ENCODE results near the gene MEOX1. TPM values are rescaled to one million over a fixed set of nuclear protein-coding genes. Genes with fewer than 3 reads are reported as not detected.
"Not testable (repeated sequence)": the region's sequence is repeated elsewhere in the genome, so short reads cannot be mapped to it uniquely, and the experiment has no call there.

MEOX1 gene
- total RNA-seq, 1 experiment from 2014 or later: not detected

- Histone ChIP-seq H2AFZ (ENCODE audit: low read length) (no peak overlapping the region), H3K9me3 (ENCODE audit: low read length) (no peaks in the 10 kb centered on the region), H3K9ac (ENCODE audit: low read length) (no peak overlapping the region), H3K4me1 (ENCODE audit: low read length) (no peaks in the 10 kb centered on the region), H3K27ac (ENCODE audit: low read length) (no peak overlapping the region), H4K20me1 (ENCODE audit: insufficient read depth, low read depth, low read length) (no peaks in the 10 kb centered on the region), H3K27me3 (ENCODE audit: low read length) (no peaks in the 10 kb centered on the region), H3K36me3 (ENCODE audit: insufficient read depth, low read length) (no peaks in the 10 kb centered on the region), H3K9me2 (replicated peaks; ENCODE audit: insufficient read depth, low read length) (no peaks in the 10 kb centered on the region), H3K4me2 (ENCODE audit: low read depth, low read length, poor library complexity, severe bottlenecking) (no peak overlapping the region), H3K4me3 (ENCODE audit: low read length) (no peak overlapping the region), H3K79me2 (ENCODE audit: low read length) (no peaks in the 10 kb centered on the region)
- no peak for DNase-seq
Measured at GRCh38 chr17:43690624-43691316, 29.0 kb upstream of the MEOX1 start.

DNA sequence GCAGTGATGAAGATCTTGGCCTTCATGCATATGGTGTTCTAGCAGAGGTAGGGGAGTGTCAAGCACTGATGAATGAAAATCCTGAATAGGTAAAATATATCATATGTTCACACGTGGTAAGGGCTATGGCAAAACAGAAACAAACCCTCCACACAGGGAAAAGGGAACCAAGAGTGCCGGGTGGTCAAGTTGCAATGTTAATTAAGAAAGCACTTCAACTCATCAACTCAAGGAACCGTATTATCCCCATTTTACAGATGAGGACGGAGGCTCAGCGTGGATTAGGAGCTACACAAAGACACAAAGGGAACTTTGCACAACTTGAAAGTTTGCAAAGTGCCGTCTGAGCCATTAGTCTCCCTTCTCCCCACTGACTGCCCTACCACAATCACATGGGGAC is 28.1 kb upstream of the MEOX1 start:
- H3K79me2 ChIP-seq (ENCODE audit: low read length): no peaks in the 10 kb centered on the region
- no peaks in the 10 kb centered on the region for H3K4me1 ChIP-seq (ENCODE audit: low read length)
- H3K4me3 ChIP-seq (ENCODE audit: low read length): no peak overlapping the region
- no peaks in the 10 kb centered on the region for H3K36me3 ChIP-seq (ENCODE audit: insufficient read depth, low read length)
- no peak overlapping the region for H3K27ac ChIP-seq (ENCODE audit: low read length)
- H3K27me3 ChIP-seq (ENCODE audit: low read length): no peaks in the 10 kb centered on the region
- H3K9ac ChIP-seq (ENCODE audit: low read length): no peak overlapping the region
- no peaks in the 10 kb centered on the region for H4K20me1 ChIP-seq (ENCODE audit: insufficient read depth, low read depth, low read length)
- H3K4me2 ChIP-seq (ENCODE audit: low read depth, low read length, poor library complexity, severe bottlenecking): no peak overlapping the region
- no peaks in the 10 kb centered on the region for H3K9me3 ChIP-seq (ENCODE audit: low read length)
- no peak for DNase-seq
- H2AFZ ChIP-seq (ENCODE audit: low read length): no peak overlapping the region
- no peaks in the 10 kb centered on the region for H3K9me2 ChIP-seq (replicated peaks; ENCODE audit: insufficient read depth, low read length)

DNA sequence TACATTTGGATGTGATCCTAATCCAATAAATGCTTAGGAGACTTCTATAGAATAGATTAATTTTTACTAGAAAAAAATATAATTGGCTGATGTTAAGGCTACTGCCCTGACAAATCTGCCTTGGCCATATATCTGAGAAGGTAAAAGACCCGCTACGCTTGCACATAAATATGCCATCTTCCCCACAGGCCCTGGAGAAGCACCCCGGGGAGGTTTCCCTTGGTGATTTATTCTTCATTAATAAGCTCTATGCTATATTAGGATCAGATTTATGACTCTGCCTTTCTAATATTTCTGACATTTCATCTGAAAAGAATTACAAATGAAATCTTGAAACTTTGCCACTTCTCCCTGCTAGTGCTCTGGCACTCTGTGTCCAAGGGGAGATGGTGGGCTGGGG is 27.4 kb upstream of the MEOX1 start:
- Histone ChIP-seq H3K4me1 (ENCODE audit: low read length) (no peaks in the 10 kb centered on the region), H3K9me3 (ENCODE audit: low read length) (no peaks in the 10 kb centered on the region), H3K27ac (ENCODE audit: low read length) (no peak overlapping the region), H4K20me1 (ENCODE audit: insufficient read depth, low read depth, low read length) (no peaks in the 10 kb centered on the region), H3K4me3 (ENCODE audit: low read length) (no peak overlapping the region), H2AFZ (ENCODE audit: low read length) (no peak overlapping the region), H3K4me2 (ENCODE audit: low read depth, low read length, poor library complexity, severe bottlenecking) (no peak overlapping the region), H3K79me2 (ENCODE audit: low read length) (no peaks in the 10 kb centered on the region), H3K27me3 (ENCODE audit: low read length) (no peaks in the 10 kb centered on the region), H3K9me2 (replicated peaks; ENCODE audit: insufficient read depth, low read length) (no peaks in the 10 kb centered on the region), H3K9ac (ENCODE audit: low read length) (no peak overlapping the region), H3K36me3 (ENCODE audit: insufficient read depth, low read length) (no peaks in the 10 kb centered on the region)
- no peak for DNase-seq

DNA sequence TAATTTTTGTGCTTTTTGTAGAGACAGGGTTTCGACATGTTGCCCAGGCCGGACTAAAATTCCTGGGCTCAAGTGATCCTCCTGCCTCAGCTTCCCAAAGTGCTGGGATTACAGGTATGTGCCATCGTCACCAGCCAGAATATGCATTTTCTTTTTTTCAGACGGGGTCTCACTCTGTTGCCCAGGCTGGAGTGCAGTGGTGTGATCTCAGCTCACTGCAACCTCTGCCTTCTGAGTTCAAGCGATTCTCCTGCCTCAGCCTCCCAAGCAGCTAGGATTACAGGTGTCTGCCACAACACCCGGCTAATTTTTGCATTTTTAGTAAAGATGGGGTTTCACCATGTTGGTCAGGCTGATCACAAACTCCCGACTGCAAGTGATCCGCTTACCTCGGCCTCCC is 25.2 kb upstream of the MEOX1 start:
- H3K9me3 ChIP-seq (ENCODE audit: low read length); H3K4me2 ChIP-seq (ENCODE audit: low read depth, low read length, poor library complexity, severe bottlenecking); H3K79me2 ChIP-seq (ENCODE audit: low read length); H4K20me1 ChIP-seq (ENCODE audit: insufficient read depth, low read depth, low read length); H3K4me3 ChIP-seq (ENCODE audit: low read length); H3K9me2 ChIP-seq (replicated peaks; ENCODE audit: insufficient read depth, low read length); H3K36me3 ChIP-seq (ENCODE audit: insufficient read depth, low read length); H3K4me1 ChIP-seq (ENCODE audit: low read length); DNase-seq; H3K9ac ChIP-seq (ENCODE audit: low read length); H3K27ac ChIP-seq (ENCODE audit: low read length); H3K27me3 ChIP-seq (ENCODE audit: low read length); H2AFZ ChIP-seq (ENCODE audit: low read length): not testable (repeated sequence)

DNA sequence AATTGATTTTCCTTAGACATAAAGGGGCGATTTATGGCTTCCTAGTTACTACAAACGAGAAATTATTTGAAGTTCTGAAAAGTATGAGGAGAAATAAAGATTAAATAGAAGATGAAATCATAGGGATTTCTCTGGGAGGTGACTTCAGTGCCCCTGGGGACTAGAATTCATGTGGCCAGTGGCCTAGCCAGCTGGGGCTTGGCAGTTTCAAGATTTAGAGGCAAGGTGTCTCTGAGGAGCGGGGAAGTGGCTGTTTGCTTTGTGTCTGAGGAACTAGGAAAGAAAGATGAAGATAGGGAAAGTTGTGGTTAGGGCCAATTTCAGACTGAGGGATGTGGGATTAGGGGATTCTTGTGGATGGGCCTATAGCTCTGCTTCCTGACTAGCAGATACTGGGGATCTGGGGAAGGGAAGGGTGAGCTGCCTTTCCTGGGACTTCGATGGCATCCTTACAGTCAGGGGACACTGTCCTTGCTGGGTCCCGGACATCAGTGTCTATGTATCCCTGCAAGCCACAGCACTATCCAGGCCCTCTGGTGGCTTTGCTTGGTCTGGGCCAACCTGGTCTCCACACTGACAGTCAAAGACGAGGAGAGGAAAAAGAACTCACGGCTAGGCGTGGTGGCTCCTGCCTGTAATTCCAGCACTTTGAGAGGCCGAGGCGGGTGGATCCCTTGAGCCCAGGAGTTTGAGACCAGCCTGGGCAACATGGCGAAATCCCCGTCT is 22.4 kb upstream of the MEOX1 start:
- no peak overlapping the region for H3K4me3 ChIP-seq (ENCODE audit: low read length)
- H4K20me1 ChIP-seq (ENCODE audit: insufficient read depth, low read depth, low read length): no peaks in the 10 kb centered on the region
- no peak overlapping the region for H3K27ac ChIP-seq (ENCODE audit: low read length)
- no peaks in the 10 kb centered on the region for H3K9me2 ChIP-seq (replicated peaks; ENCODE audit: insufficient read depth, low read length)
- no peaks in the 10 kb centered on the region for H3K27me3 ChIP-seq (ENCODE audit: low read length)
- H3K79me2 ChIP-seq (ENCODE audit: low read length): no peaks in the 10 kb centered on the region
- no peak overlapping the region for H3K9ac ChIP-seq (ENCODE audit: low read length)
- no peak for DNase-seq
- no peak overlapping the region for H2AFZ ChIP-seq (ENCODE audit: low read length)
- no peaks in the 10 kb centered on the region for H3K36me3 ChIP-seq (ENCODE audit: insufficient read depth, low read length)
- no peak overlapping the region for H3K4me2 ChIP-seq (ENCODE audit: low read depth, low read length, poor library complexity, severe bottlenecking)
- no peaks in the 10 kb centered on the region for H3K4me1 ChIP-seq (ENCODE audit: low read length)
- H3K9me3 ChIP-seq (ENCODE audit: low read length): no peaks in the 10 kb centered on the region

DNA sequence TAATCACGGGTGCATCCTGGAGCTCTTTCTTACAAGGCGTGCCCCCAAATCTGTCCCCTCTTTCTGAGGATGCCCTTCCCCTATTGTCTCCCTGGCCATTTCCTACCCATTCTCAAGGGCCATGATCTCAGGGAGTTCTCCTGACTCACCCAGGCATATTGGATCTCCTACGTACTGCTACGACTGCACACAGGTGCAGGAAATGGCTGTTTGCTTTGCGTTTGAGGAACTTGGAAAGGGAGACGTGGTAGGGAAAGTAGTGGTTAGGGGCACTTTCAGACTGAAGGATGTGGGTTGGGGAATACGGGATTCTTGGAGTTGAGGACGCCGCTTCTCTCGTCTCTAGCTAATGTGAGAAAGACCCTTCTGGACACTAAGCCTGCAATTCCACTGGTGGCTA is 18.7 kb upstream of the MEOX1 start:
- Histone ChIP-seq H3K9me3 (ENCODE audit: low read length) (no peaks in the 10 kb centered on the region), H3K4me3 (ENCODE audit: low read length) (no peak overlapping the region), H3K4me2 (ENCODE audit: low read depth, low read length, poor library complexity, severe bottlenecking) (no peak overlapping the region), H3K36me3 (ENCODE audit: insufficient read depth, low read length) (no peaks in the 10 kb centered on the region), H3K9ac (ENCODE audit: low read length) (no peak overlapping the region), H3K27ac (ENCODE audit: low read length) (no peak overlapping the region), H2AFZ (ENCODE audit: low read length) (no peak overlapping the region), H3K79me2 (ENCODE audit: low read length) (no peaks in the 10 kb centered on the region), H4K20me1 (ENCODE audit: insufficient read depth, low read depth, low read length) (no peaks in the 10 kb centered on the region), H3K9me2 (replicated peaks; ENCODE audit: insufficient read depth, low read length) (no peaks in the 10 kb centered on the region), H3K27me3 (ENCODE audit: low read length) (no peaks in the 10 kb centered on the region), H3K4me1 (ENCODE audit: low read length) (peaks cover 6% of the 10 kb centered on the region)
- no peak for DNase-seq

DNA sequence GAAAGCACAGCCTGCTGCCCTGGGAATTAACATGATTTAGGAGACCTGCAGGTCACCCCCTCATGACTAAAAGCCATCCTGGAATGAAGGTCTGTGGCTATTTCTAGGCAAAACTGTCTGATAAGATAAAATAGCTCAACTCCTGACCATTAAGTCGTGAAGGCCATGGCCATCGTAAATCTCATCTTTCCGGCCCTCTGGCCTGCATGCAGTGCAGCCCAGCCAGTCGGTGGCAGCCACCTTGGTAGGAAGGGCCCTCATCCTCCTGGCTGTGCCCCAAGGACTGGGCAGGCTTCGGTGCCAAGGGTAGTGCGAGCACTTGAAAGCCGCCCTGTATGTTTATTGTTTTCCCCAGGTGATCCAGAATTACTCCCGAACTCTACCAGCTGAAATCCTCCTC is 18.2 kb upstream of the MEOX1 start:
- Histone ChIP-seq H3K9me3 (ENCODE audit: low read length) (no peaks in the 10 kb centered on the region), H3K27ac (ENCODE audit: low read length) (no peak overlapping the region), H3K9ac (ENCODE audit: low read length) (no peak overlapping the region), H3K36me3 (ENCODE audit: insufficient read depth, low read length) (no peaks in the 10 kb centered on the region), H3K4me2 (ENCODE audit: low read depth, low read length, poor library complexity, severe bottlenecking) (no peak overlapping the region), H3K4me3 (ENCODE audit: low read length) (no peak overlapping the region), H3K79me2 (ENCODE audit: low read length) (no peaks in the 10 kb centered on the region), H3K27me3 (ENCODE audit: low read length) (no peaks in the 10 kb centered on the region), H2AFZ (ENCODE audit: low read length) (no peak overlapping the region), H3K4me1 (ENCODE audit: low read length) (peaks cover 6% of the 10 kb centered on the region), H3K9me2 (replicated peaks; ENCODE audit: insufficient read depth, low read length) (no peaks in the 10 kb centered on the region), H4K20me1 (ENCODE audit: insufficient read depth, low read depth, low read length) (no peaks in the 10 kb centered on the region)
- no peak for DNase-seq

DNA sequence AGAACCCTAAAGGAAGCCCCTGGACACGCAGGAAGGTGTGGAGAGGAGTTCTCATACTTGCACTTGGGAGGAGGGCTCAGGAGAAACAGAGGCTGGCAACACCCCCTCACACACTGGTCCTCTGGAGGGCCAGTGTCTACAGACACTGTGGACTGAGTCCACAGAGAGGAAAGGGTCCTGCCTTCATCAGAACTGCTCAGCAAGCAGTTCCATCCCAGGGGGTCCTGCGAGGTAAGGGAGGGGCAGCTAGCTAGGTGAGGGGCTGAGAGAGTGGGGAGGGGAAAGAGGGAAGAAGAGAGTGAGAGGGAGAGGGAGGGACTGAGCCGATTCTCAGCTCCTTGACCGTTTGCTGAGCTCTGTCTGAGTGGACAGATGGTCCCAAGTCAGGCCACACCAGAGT is 17.7 kb upstream of the MEOX1 start:
- DNase-seq: no peak
- Histone ChIP-seq H3K4me3 (ENCODE audit: low read length) (no peak overlapping the region), H3K4me2 (ENCODE audit: low read depth, low read length, poor library complexity, severe bottlenecking) (no peak overlapping the region), H3K9me3 (ENCODE audit: low read length) (no peaks in the 10 kb centered on the region), H3K79me2 (ENCODE audit: low read length) (no peaks in the 10 kb centered on the region), H3K27ac (ENCODE audit: low read length) (no peak overlapping the region), H3K27me3 (ENCODE audit: low read length) (no peaks in the 10 kb centered on the region), H3K9me2 (replicated peaks; ENCODE audit: insufficient read depth, low read length) (no peaks in the 10 kb centered on the region), H2AFZ (ENCODE audit: low read length) (no peak overlapping the region), H3K4me1 (ENCODE audit: low read length) (peaks cover 6% of the 10 kb centered on the region), H4K20me1 (ENCODE audit: insufficient read depth, low read depth, low read length) (no peaks in the 10 kb centered on the region), H3K9ac (ENCODE audit: low read length) (no peak overlapping the region), H3K36me3 (ENCODE audit: insufficient read depth, low read length) (no peaks in the 10 kb centered on the region)

Measured in Karpas-422 (cell line).